BLaER1 (cell line): ENCODE measurements around the gene MPHOSPH6.

ENCODE experiments used
- H3K27ac ChIP-seq: shearing (Covaris generic); formaldehyde crosslinking; 2 replicates; pipeline ENCODE4 v1.8.1; 2022
- H3K27me3 ChIP-seq: shearing (Covaris generic); formaldehyde crosslinking; 2 replicates; pipeline ENCODE4 v1.8.1; 2022
- H3K36me3 ChIP-seq: shearing (Covaris generic); formaldehyde crosslinking; 2 replicates; pipeline ENCODE4 v1.8.1; 2022
- H3K4me1 ChIP-seq: shearing (Covaris generic); formaldehyde crosslinking; 2 replicates; pipeline ENCODE4 v1.8.1; 2022
- H3K4me2 ChIP-seq: shearing (Covaris generic); formaldehyde crosslinking; 2 replicates; pipeline ENCODE4 v1.8.1; 2022
- H3K4me3 ChIP-seq: shearing (Covaris generic); formaldehyde crosslinking; 2 replicates; pipeline ENCODE4 v1.8.1; 2022
- H3K9ac ChIP-seq: shearing (Covaris generic); formaldehyde crosslinking; 2 replicates; pipeline ENCODE4 v1.8.1; 2022
- H3K9me3 ChIP-seq: shearing (Covaris generic); formaldehyde crosslinking; 2 replicates; pipeline ENCODE4 v1.8.1; 2022
- H4K20me1 ChIP-seq: shearing (Covaris generic); formaldehyde crosslinking; 2 replicates; pipeline ENCODE4 v1.8.1; 2022
- Cebpa-rat ChIP-seq: shearing (Covaris generic); IDR thresholded peaks from 2 replicates; pipeline ENCODE4 v1.8.1; 2022

The MPHOSPH6 gene

DNA sequence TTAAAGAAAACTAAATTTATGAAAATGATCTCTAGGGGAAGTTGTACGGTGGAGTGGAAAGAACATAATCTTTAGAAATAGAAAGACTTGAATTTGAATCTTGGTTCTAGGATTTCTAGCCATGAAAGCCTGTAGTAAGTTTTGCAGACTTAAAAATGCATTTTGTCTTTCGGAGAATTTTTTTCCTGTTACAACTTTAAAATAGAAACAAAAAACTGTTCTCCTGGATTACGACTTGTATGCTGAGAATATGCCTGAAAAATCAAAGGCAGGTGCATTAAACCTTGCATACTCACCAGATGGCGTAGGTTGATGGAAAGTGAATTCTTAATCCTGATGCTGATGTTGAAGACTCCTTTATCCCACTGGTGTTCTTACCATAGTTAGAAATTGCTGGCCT is 7.5 kb upstream of the MPHOSPH6 start:
- no peaks in the 10 kb centered on the region for H3K9me3 ChIP-seq
- no peaks in the 10 kb centered on the region for H3K36me3 ChIP-seq
- no peak for TF ChIP-seq Cebpa-rat

DNA sequence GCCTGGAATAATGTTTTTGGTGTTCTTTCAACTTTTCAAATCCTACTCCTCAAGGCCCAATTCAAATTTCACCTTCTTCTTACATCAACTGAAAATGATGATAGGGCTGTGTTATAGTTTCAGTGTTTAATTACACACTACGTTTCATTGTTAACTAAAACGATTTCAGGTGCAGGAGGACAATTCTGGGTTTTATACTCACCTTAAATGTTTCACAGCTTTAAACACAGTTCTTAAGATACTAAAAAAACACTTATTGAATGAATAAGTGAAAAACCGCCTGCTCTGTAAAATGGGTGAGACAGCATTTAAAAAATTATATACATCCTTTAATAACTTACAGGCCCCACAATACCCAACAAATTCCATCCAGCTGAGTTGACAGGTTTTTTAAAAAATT is 6.2 kb upstream of the MPHOSPH6 start:
- Histone ChIP-seq H3K9ac (no peak overlapping the region), H3K4me2 (no peak overlapping the region), H3K4me3 (no peak overlapping the region), H3K27me3 (no peaks in the 10 kb centered on the region), H3K27ac (no peak overlapping the region), H4K20me1 (no peaks in the 10 kb centered on the region), H3K4me1 (no peaks in the 10 kb centered on the region), H3K36me3 (no peaks in the 10 kb centered on the region), H3K9me3 (no peaks in the 10 kb centered on the region)
- no peak for TF ChIP-seq Cebpa-rat

More for the DNA sequence above, 7.5 kb upstream of the MPHOSPH6 start:
- Histone ChIP-seq H4K20me1 (no peaks in the 10 kb centered on the region), H3K27me3 (no peaks in the 10 kb centered on the region), H3K4me1 (no peaks in the 10 kb centered on the region), H3K9ac (no peak overlapping the region), H3K4me3 (no peak overlapping the region), H3K4me2 (no peak overlapping the region), H3K27ac (no peak overlapping the region)

DNA sequence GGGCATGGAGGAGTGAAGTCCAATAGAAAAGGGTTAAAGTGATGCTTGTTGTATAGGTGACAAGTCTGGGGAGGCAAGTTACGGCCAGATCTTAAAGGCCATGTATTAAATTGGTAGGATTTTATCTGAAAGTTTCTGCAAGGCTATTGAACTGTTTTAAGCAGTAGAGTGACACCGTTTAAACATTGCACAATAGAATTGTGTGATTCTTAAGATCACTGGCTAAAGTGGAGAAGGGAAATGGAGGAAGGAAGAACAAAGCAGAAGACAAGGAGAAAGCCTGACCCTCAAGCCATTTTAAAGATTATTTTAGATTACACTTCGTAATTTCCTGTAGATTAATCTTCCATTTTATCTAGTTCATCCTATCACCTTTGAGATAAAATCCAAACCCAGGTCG is 5.6 kb upstream of the MPHOSPH6 start:
- Histone ChIP-seq H3K36me3 (no peaks in the 10 kb centered on the region), H3K4me2 (no peak overlapping the region), H3K27me3 (no peaks in the 10 kb centered on the region), H3K9ac (no peak overlapping the region), H3K9me3 (no peaks in the 10 kb centered on the region), H3K27ac (no peak overlapping the region), H3K4me1 (no peaks in the 10 kb centered on the region), H4K20me1 (no peaks in the 10 kb centered on the region), H3K4me3 (no peak overlapping the region)
- TF ChIP-seq Cebpa-rat, result no peak

DNA sequence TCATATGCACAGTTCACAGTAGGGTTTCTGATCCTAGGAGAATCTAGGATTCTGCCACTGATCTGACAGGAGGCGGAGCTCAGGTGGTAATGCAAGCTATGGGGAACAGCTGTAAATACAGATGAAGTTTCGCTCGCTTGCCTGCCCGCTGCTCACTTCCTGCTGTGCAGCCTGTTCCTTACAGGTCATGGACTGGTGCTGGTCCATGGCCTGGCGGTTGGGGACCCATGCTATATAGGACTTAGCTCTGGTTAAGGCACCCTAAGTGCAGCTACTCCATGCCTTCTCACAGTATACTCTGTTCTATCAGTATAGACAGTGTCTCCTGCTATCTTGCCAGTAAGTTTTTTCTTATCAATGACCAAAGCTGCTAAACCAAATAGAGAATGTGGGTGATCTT is 2.4 kb downstream of the MPHOSPH6 start:
- H3K4me1 ChIP-seq, result peaks cover 15% of the 10 kb centered on the region
- no peaks in the 10 kb centered on the region for H3K27me3 ChIP-seq
- H4K20me1 ChIP-seq, result peaks cover 17% of the 10 kb centered on the region
- H3K27ac ChIP-seq, result no peak overlapping the region
- H3K36me3 ChIP-seq, result peaks cover 59% of the 10 kb centered on the region
- no peak for TF ChIP-seq Cebpa-rat
- no peak overlapping the region for H3K9ac ChIP-seq
- no peak overlapping the region for H3K4me3 ChIP-seq
- no peak overlapping the region for H3K4me2 ChIP-seq
- peaks cover 23% of the 10 kb centered on the region for H3K9me3 ChIP-seq

DNA sequence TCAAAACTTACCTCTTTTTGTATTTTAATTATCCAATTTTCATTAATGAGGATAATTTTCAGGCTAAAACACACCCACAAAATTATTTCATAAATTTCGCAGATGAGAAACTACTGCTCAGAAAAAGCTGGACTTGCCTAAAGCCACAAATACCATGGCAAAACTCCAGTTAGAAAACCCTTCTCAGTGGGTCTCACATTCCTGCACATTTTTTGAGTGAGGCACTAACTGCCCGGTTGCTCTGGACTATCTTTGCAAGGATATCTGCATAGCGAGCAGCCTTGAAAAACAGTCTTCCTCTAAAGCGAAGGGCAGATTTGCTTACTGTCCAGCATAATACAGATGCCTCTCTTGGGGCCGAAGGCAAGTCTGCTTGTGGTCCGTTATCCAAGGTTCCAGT is 9.8 kb downstream of the MPHOSPH6 start:
- Histone ChIP-seq H3K4me1 (no peaks in the 10 kb centered on the region), H3K9me3 (peaks cover 6% of the 10 kb centered on the region; the same call in 1 of the 2 replicates), H3K4me2 (no peak overlapping the region), H3K27me3 (no peaks in the 10 kb centered on the region), H3K9ac (no peak overlapping the region), H4K20me1 (peaks cover 48% of the 10 kb centered on the region), H3K27ac (no peak overlapping the region), H3K36me3 (peaks cover 90% of the 10 kb centered on the region), H3K4me3 (no peak overlapping the region)
- TF ChIP-seq Cebpa-rat, result no peak

DNA sequence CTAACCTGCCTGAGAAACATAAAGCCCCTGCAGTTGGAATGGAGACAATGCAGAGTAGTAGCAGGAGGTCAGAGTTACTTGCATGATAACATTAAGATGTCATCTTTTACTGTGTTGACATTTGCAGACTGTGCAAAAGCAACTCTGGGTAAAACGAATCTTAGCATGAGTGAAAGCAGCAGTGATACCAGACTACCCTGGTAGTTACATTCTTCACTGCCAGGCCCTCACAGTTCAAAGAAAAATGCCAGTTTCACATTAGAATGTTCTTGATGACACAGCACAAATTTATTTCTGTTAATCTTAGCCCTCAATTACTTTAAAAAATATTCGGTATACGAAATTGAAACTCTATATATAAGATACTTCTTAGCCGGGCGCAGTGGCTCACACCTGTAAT is 12.2 kb downstream of the MPHOSPH6 start:
- Histone ChIP-seq H3K4me2 (no peak overlapping the region), H3K9ac (no peak overlapping the region), H4K20me1 (peaks cover 42% of the 10 kb centered on the region), H3K27me3 (no peaks in the 10 kb centered on the region), H3K27ac (no peak overlapping the region), H3K4me1 (no peaks in the 10 kb centered on the region), H3K36me3 (peaks cover 85% of the 10 kb centered on the region), H3K9me3 (peaks cover 17% of the 10 kb centered on the region; the same call in 1 of the 2 replicates), H3K4me3 (no peak overlapping the region)
- no peak for TF ChIP-seq Cebpa-rat

DNA sequence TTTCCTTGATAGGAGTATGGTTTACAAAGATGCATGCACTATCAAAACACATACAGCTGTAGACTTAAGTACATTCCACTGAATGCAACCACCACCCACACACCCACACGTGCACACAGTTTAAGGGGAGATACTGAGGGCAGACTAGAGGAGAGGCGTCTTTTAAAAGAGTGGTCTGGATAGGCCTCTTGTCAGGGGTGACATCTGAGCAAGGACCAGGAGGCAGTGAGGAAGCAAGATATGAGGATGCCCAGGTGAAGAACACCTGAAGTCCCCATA is 12.6 kb downstream of the MPHOSPH6 start:
- TF ChIP-seq Cebpa-rat, result no peak
- Histone ChIP-seq H3K4me1 (no peaks in the 10 kb centered on the region), H3K4me3 (no peak overlapping the region), H3K9me3 (peaks cover 17% of the 10 kb centered on the region; the same call in 1 of the 2 replicates), H4K20me1 (peaks cover 41% of the 10 kb centered on the region), H3K9ac (no peak overlapping the region), H3K4me2 (no peak overlapping the region), H3K27ac (no peak overlapping the region), H3K36me3 (peaks cover 85% of the 10 kb centered on the region), H3K27me3 (no peaks in the 10 kb centered on the region)

DNA sequence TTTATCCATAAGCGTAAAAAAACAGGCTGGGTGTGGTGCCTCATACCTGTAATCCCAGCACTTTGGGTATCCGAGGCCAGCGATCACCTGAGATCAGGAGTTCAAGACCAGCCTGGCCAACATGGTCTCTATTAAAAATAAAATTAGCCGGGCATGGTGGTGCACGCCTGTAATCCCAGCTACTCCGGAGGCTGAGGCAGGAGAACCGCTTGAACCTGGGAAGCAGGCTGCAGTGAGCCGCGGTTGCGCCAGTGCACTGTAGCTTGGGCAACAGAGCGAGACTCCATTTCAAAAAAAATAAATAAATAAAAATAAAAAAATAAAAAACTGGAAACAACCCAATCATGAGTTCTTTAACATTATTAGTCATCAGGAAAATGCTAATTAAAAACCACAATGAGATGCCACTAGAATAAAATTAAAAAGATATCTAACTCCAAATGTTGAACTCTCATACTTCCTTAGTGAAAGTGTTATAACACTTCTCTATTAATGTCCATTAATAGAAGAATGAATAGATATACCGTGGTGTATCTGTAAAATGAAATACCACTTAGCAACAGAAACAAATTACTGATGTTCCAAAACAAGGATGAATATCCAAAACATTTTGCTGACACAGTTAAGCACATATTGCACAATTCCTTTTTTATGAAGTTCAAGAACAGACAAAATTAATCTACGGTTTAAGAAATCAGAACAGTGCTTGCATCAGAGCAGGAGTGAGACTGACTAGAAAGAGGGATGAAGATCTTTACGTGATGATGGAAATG is 13.1 kb downstream of the MPHOSPH6 start:
- H3K36me3 ChIP-seq, result peaks cover 83% of the 10 kb centered on the region
- H3K4me1 ChIP-seq, result no peaks in the 10 kb centered on the region
- H3K4me3 ChIP-seq, result no peak overlapping the region
- no peak overlapping the region for H3K27ac ChIP-seq
- H3K27me3 ChIP-seq, result no peaks in the 10 kb centered on the region
- H3K4me2 ChIP-seq, result no peak overlapping the region
- peaks cover 17% of the 10 kb centered on the region; the same call in 1 of the 2 replicates for H3K9me3 ChIP-seq
- H3K9ac ChIP-seq, result no peak overlapping the region
- no peak for TF ChIP-seq Cebpa-rat
- H4K20me1 ChIP-seq, result peaks cover 36% of the 10 kb centered on the region

DNA sequence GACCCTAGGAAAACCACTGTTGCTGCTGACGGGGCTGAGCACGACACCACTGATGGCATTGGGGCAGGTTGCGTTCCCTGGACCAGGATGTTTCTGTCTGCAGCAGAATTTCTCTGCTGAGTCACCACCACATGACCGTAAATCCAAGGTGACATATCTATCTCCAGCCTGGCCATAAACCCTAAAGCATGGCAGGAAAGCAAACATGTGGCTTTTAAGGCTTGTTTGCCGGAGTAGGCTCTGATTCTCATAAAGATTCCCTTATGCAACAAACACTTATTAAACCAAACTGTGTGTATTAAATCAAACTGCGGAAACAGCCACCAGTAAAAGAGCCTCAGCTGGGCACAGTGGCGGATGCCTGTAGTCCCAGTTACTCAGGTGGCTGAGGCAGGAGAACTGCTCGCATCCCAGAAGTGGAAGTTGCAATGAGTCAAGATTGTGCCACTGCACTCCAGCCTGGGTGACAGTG is 17.3 kb downstream of the MPHOSPH6 start:
- TF ChIP-seq Cebpa-rat, result no peak
- H3K4me3 ChIP-seq, result no peak overlapping the region
- no peak overlapping the region for H3K27ac ChIP-seq
- peaks cover 17% of the 10 kb centered on the region; the same call in 1 of the 2 replicates for H3K9me3 ChIP-seq
- no peak overlapping the region for H3K4me2 ChIP-seq
- peaks cover 12% of the 10 kb centered on the region for H4K20me1 ChIP-seq
- no peak overlapping the region for H3K9ac ChIP-seq
- H3K36me3 ChIP-seq, result peaks cover 74% of the 10 kb centered on the region
- no peaks in the 10 kb centered on the region for H3K4me1 ChIP-seq
- no peaks in the 10 kb centered on the region for H3K27me3 ChIP-seq

DNA sequence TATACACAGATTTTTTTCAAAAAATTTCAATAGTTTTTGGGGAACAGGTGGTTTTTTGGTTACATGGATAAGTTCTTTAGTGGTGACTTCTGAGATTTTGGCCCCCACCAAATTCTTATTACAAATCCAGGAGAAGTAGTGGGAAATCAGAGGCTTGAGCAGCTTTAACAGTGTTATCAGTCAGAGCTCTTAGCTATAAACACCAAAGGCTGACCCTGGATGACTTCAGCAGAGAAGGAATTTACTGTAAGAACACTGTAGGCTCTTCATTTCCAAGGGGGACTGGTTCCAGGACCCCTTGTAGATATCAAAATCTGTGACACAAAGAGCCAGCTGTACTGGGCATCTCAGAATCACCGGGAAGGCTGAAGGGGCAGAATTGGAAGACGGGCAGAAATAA is 17.8 kb downstream of the MPHOSPH6 start:
- no peak overlapping the region for H3K9ac ChIP-seq
- H3K27me3 ChIP-seq, result no peaks in the 10 kb centered on the region
- H3K4me2 ChIP-seq, result no peak overlapping the region
- peaks cover 7% of the 10 kb centered on the region for H4K20me1 ChIP-seq
- TF ChIP-seq Cebpa-rat, result no peak
- H3K4me1 ChIP-seq, result no peaks in the 10 kb centered on the region
- peaks cover 74% of the 10 kb centered on the region for H3K36me3 ChIP-seq
- no peak overlapping the region for H3K27ac ChIP-seq
- H3K4me3 ChIP-seq, result no peak overlapping the region
- peaks cover 17% of the 10 kb centered on the region; the same call in 1 of the 2 replicates for H3K9me3 ChIP-seq
